Heart right ventricle (tissue), 16 donors: ENCODE measurements around the gene MTCH2. TPM values are rescaled to one million over a fixed set of nuclear protein-coding genes. Genes with fewer than 3 reads are reported as not detected.

ENCODE experiments used
- ATAC-seq, 8 donors: fragments of 200-7000 bp; cut with Tn5 transposase; one replicate each; pipeline ENCODE4 v1.9.1; 2020; ENCODE audit warnings: mild to moderate bottlenecking in 8 of 8, moderate library complexity in 8 of 8, moderate number of reproducible peaks in 1 of 8
- DNase-seq, 2 donors: peaks; one replicate each; pipeline ENCODE4 v3.0.0-alpha.2; 2020
- H3K27ac ChIP-seq, 10 donors: fragments of 200-600 bp; sonication (generic) in 2 of 10; one replicate each; pipeline versions ENCODE4 v1.5.0 to v1.8.0; 2020 to 2022; ENCODE audit warnings: mild to moderate bottlenecking in 3 of 10
- H3K27me3 ChIP-seq, 7 donors: fragments of 200-600 bp; one replicate each; pipeline ENCODE4 v1.8.0; 2021 to 2022; ENCODE audit warnings: mild to moderate bottlenecking in 2 of 7
- H3K36me3 ChIP-seq, 9 donors: fragments of 200-600 bp; sonication (generic) in 1 of 9; one replicate each; pipeline versions ENCODE4 v1.5.0 to v1.8.0; 2020 to 2022; ENCODE audit warnings: mild to moderate bottlenecking in 2 of 9
- H3K4me1 ChIP-seq, 9 donors: fragments of 200-600 bp; sonication (generic) in 1 of 9; one replicate each; pipeline versions ENCODE4 v1.5.0 to v1.8.0; 2020 to 2022; ENCODE audit warnings: mild to moderate bottlenecking in 4 of 9
- H3K4me3 ChIP-seq, 10 donors: fragments of 200-600 bp; sonication (generic) in 2 of 10; one replicate each; pipeline versions ENCODE4 v1.5.0 to v1.8.0; 2020 to 2022; ENCODE audit warnings: mild to moderate bottlenecking in 7 of 10, moderate library complexity in 2 of 10
- H3K9me3 ChIP-seq, 11 donors: fragments of 200-600 bp in 10 of 11; sonication (generic) in 2 of 11; one replicate each; pipeline versions ENCODE4 v1.5.0 to v1.8.0; 2013 to 2022; ENCODE audit warnings: mild to moderate bottlenecking in 2 of 11, control low read depth in 1 of 11, moderate library complexity in 1 of 11
- WGBS, 2 donors: extraction: QIAGEN DNeasy Blood & Tissue Kit; methylation state at CpG; one replicate each; pipeline ENCODE4 v1.1.7; 2013; ENCODE audit warnings: inconsistent platforms in 1 of 2; 5-methylcytosine and 5-hydroxymethylcytosine counted together
- intact Hi-C, 10 donors: fragments of 100-400 bp; cut with DNase I; formaldehyde crosslinking; loops; one replicate each; pipeline versions ENCODE4 v1.11.1 to v1.14.2; 2022
- polyA plus RNA-seq, 2 donors: library from polyadenylated mRNA; stranded (reverse); fragments of 200-250 nt; gene quantifications; one replicate each; pipeline ENCODE4 v1.2.3, GENCODE V29; 2013
- total RNA-seq, 10 donors: library from RNA; stranded (reverse); fragmentation: NEBNext Ultra II Directional in 3 of 10; extraction: Animal tissue kit (Norgen Biotek cat#: 25700) in 3 of 10; gene quantifications; one replicate each; pipeline versions ENCODE4 v1.2.1 to v1.2.4, GENCODE V29; 2021 to 2023
- TF ChIP-seq, protein P1 (sequence below), 9 donors: fragments of 200-600 bp; sonication (generic) in 2 of 9; IDR thresholded peaks; one replicate each; pipeline versions ENCODE4 v1.5.0 to v1.8.0; 2021 to 2022; ENCODE audit warnings: antibody characterized with exemption in 9 of 9, mild to moderate bottlenecking in 5 of 9, moderate library complexity in 1 of 9
- donor health status: Arrhythmogenic right ventricular cardiomyopathy.
- donor health status: ischemic (EF 13 %, LVEDD 7.1; RV severe dilation, severe dysfunction).
- donor health status: healthy with polysubstance abuse.
- donor health status: DM: no; HTN: yes; CAD: no.
- donor health status: DM: no; HTN: no; CAD: no.
- donor health status: ischemic (EF 25% LVEDD 6.9; RV normal size, moderate dysfunction).
- donor health status: ischemic (EF 25% LVEDD 5.7; RV mildly dilated, moderate dysfunction).
- donor health status: healthy.
- donor health status: DM: yes; HTN: yes; CAD: no.
- donor health status: Ischemic cardiomyopathy.
- donor health status: ischemic (EF 35%, LVEDD 5.7; RV mildly dilated, moderate dysfunction).
- donor health status: nonischemic (EF 11% LVEDD 7.7; RV severe dilation, severe dysfunction).
- donor health status: DM: yes; HTN: yes; CAD: no.
- donor health status: PGD.
- donor health status: ischemic (EF 29% LVEDD 5.4; RV normal size, mild dysfunction).
- donor health status: nonischemic (EF 23%, LVEDD 6.1; RV moderate dilation, normal function).

The MTCH2 gene
- total and polyA plus RNA-seq, 12 donors, result 23.8 to 137 (median 104) TPM

DNA sequence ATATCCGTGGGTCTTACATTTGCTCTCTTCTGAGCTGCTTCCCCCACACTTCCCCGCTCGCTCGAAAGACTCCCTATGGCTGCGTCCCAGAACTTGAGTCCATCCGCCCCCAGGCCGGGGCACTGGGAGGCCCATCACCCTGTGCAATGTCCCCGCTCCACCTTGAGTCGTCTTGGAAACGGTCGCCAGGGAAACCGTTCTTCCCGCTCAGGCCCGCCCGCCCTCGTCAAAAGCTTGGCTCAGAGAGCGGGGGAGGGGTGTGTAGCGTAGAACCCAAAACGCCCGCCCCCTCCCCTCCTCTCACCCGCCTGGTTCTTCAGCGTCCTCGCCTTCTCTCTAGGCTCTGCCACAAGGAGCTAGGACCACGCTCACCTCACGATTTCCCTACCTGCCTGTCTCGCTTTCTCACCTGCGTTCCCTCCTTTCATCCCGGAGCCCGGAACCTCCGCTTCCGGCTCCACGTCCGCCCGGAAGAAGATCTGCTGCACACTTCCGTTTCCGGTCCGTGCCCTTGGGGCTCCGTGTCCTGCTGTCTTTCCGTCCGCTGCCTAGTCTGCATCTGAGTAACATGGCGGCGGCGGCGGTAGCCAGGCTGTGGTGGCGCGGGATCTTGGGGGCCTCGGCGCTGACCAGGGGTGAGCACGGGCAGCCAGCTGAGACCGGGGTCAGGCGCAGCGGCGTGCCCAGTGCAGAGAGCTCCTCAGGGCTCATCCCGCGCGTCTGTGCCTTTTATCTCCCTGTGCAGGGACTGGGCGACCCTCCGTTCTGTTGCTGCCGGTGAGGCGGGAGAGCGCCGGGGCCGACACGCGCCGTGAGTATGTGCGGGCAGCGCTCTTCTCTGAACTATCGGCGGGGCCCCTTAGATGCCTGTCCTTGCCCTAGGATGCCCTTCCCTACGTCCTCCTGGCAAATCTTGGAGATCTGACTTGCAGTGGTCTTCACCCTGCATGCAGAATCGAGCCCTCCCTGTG lies 63.5 kb downstream of the MTCH2 start, which contains the start of the genes KBTBD4 and NDUFS3:
Gene KBTBD4 (minus strand): TSS at position 447 of the 971 bp plus-strand sequence. CDS start 19 bp downstream, at position 428.
Gene NDUFS3 (plus strand): TSS at position 551 of the 971 bp plus-strand sequence. CDS start 18 bp downstream, at position 569.
- peak within 1 kb of the TSS; percentile 74 to 97 (median 88) for H3K4me3 ChIP-seq
- H3K9me3 ChIP-seq, result no peaks in the 10 kb centered on the region
- intact Hi-C loops, result no loop called here
- H3K27me3 ChIP-seq, result no peaks in the 10 kb centered on the region
- H3K27ac ChIP-seq, result peak within 1 kb of the TSS; percentile 71 to 96 (median 91)
- WGBS, 2 donors, result 0 to 1% methylated on average over 70 to 72 of the region's 72 CpGs
- DNase-seq (peak; percentile 85 to 87), ATAC-seq (peak; percentile 94 to 97 (median 96))
- peaks cover 0 to 76% (median 41%) of the 10 kb centered on the region in 9 donors for H3K36me3 ChIP-seq
- TF ChIP-seq, protein P1, sequence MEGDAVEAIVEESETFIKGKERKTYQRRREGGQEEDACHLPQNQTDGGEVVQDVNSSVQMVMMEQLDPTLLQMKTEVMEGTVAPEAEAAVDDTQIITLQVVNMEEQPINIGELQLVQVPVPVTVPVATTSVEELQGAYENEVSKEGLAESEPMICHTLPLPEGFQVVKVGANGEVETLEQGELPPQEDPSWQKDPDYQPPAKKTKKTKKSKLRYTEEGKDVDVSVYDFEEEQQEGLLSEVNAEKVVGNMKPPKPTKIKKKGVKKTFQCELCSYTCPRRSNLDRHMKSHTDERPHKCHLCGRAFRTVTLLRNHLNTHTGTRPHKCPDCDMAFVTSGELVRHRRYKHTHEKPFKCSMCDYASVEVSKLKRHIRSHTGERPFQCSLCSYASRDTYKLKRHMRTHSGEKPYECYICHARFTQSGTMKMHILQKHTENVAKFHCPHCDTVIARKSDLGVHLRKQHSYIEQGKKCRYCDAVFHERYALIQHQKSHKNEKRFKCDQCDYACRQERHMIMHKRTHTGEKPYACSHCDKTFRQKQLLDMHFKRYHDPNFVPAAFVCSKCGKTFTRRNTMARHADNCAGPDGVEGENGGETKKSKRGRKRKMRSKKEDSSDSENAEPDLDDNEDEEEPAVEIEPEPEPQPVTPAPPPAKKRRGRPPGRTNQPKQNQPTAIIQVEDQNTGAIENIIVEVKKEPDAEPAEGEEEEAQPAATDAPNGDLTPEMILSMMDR (IDR thresholded peaks at IDR 0.05), result no peak
- H3K4me1 ChIP-seq, result peaks cover 6 to 41% (median 26%) of the 10 kb centered on the region in 9 donors

DNA sequence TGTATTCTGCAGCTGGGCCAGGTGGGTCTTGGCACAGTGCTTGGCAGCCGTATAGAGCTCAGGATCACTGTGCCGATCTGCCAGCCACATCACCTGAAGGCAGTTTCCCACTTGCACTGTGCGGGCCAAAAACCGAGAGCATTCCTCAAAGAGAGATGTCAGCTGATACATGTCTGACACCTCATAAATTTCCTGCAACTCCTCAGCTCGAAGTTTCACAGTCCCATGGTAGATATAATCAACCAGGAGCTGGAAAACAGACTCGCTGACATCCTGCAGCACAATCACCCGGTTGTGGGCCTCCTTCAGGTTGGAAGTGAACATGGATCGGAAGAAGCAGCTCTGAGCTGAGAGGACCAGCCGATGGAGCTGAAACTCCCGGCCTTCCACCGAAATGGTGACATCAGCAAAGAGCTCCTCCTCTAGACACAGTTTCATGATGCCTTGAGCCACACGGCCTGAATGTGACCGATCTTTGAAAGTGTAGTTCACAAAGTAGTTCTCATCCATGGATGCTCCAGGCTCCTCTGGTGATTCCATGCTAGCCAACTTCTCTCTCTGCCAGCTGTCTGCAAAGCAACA lies 64.8 kb downstream of the MTCH2 start:
- Histone ChIP-seq H3K36me3 (peaks cover 0 to 76% (median 38%) of the 10 kb centered on the region in 9 donors), H3K9me3 (no peaks in the 10 kb centered on the region), H3K4me3 (peak overlapping the region in 7 of 10 donors; percentile 74 to 97 (median 88)), H3K27me3 (no peaks in the 10 kb centered on the region), H3K27ac (peak overlapping the region in 4 of 10 donors; percentile 86 to 96 (median 92)), H3K4me1 (peaks cover 13 to 54% (median 33%) of the 10 kb centered on the region in 9 donors)
- 77 to 79% methylated on average over 13 of the region's 13 CpGs for WGBS, 2 donors
- DNase-seq, result no peak
- intact Hi-C loops, result no loop called here
- ATAC-seq, result no peak
- TF ChIP-seq, protein P1 (IDR thresholded peaks at IDR 0.05), result no peak

DNA sequence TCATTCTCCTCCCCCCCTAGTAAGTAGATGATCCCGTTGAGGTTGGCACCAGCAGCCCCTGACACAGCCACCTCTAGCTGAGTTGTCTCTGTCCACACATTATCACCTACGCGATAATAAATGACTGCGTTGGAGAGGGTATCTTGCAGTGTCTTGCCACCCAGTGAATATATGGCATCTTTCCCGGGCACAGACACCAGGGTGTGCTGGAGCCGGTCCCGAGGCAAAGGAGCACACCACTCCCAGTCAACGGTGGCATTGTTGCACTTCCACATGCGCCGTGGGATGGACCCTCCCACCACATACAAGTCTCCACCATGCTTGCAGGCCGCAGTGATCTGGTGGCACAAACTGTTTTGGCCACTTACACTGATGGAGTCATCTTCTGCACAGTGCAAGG lies 69.0 kb downstream of the MTCH2 start:
- 44 to 74% methylated on average over 11 of the region's 11 CpGs for WGBS, 2 donors
- Histone ChIP-seq H3K9me3 (no peaks in the 10 kb centered on the region), H3K4me1 (peaks cover 20 to 56% (median 40%) of the 10 kb centered on the region in 9 donors), H3K36me3 (peaks cover 0 to 92% (median 20%) of the 10 kb centered on the region in 9 donors), H3K4me3 (no peak overlapping the region), H3K27ac (peak overlapping the region in 5 of 10 donors; percentile 17 to 73 (median 45)), H3K27me3 (no peaks in the 10 kb centered on the region)
- intact Hi-C loops, result loop anchor here in 1 of 10 donors (5.0 kb wide), 1 partner anchor 34 kb away; no protein-coding TSS in a partner anchor
- ATAC-seq (peak; percentile 63 to 91 (median 80)), DNase-seq (peak in 1 of 2 donors; percentile 49)
- TF ChIP-seq, protein P1 (IDR thresholded peaks at IDR 0.05), result no peak
